B cell (primary cell): ENCODE measurements around the gene MGAT2. TPM values are rescaled to one million over a fixed set of nuclear protein-coding genes. Genes with fewer than 3 reads are reported as not detected.
A peak's percentile ranks its signal among the peaks of the same experiment; 100 is the strongest.

ENCODE experiments used
- ATAC-seq: fragments of 200-7000 bp; cut with Tn5 transposase; one replicate; pipeline ENCODE4 v1.10.0; 2021; ENCODE audit warnings: low read depth, mild to moderate bottlenecking, moderate number of reproducible peaks, moderate library complexity
- CTCF ChIA-PET: fragments of 350-600 bp; sonication (Branson Sonifier 250); formaldehyde crosslinking; loops from one replicate; lab custom pipeline; 2021; ENCODE audit warnings: antibody characterized with exemption, inconsistent platforms; lab: Charles Lee
- POLR2A ChIA-PET: fragments of 350-600 bp; sonication (Branson Sonifier 250); formaldehyde crosslinking; loops from one replicate; lab custom pipeline; 2021; ENCODE audit warnings: antibody characterized with exemption; lab: Charles Lee
- DNase-seq: peaks from one replicate; pipeline ENCODE4 v3.0.0; 2013
- H2AFZ ChIP-seq: 2 replicates; pipeline ENCODE4 v1.6.1; 2012; ENCODE audit warnings: mild to moderate bottlenecking, low read depth, low read length; ENCODE audit not compliant: insufficient read depth, poor library complexity, severe bottlenecking
- H3K27ac ChIP-seq, 2 donors: 1 replicate in 1 of 2; 2 replicates in 1 of 2; pipeline ENCODE4 v1.5.1; 2012 to 2013; ENCODE audit warnings: low read length in 2 of 2, mild to moderate bottlenecking in 2 of 2, moderate library complexity in 1 of 2
- H3K27me3 ChIP-seq, 4 experiments: fragments of 200-600 bp in 1 of 4; sonication (generic) in 1 of 4; replicated peaks in 1 of 4; 1 replicate in 2 of 4; 2 replicates in 2 of 4; pipeline versions ENCODE4 v1.6.1 to v1.7.0; 2013 to 2016; ENCODE audit warnings: low read length in 3 of 4, mild to moderate bottlenecking in 2 of 4, mixed read lengths in 1 of 4, moderate library complexity in 1 of 4; ENCODE audit not compliant: insufficient read depth in 4 of 4, control insufficient read depth in 3 of 4; ENCODE audit errors: control extremely low read depth in 1 of 4
- H3K36me3 ChIP-seq, 2 experiments: replicated peaks in 1 of 2; 1 replicate in 1 of 2; 2 replicates in 1 of 2; pipeline versions ENCODE4 v1.6.1 to v1.7.1; 2013; ENCODE audit warnings: low read length in 1 of 2; ENCODE audit not compliant: insufficient read depth in 2 of 2, control insufficient read depth in 1 of 2; ENCODE audit errors: control extremely low read depth in 1 of 2, extremely low read depth in 1 of 2
- H3K4me1 ChIP-seq, 2 donors: fragments of 200-600 bp in 1 of 2; sonication (generic) in 1 of 2; 1 replicate in 1 of 2; 2 replicates in 1 of 2; pipeline versions ENCODE4 v1.5.1 to v1.6.1; 2013 to 2017; ENCODE audit warnings: low read length in 2 of 2; ENCODE audit not compliant: control insufficient read depth in 2 of 2, insufficient read depth in 2 of 2
- H3K4me2 ChIP-seq: replicated peaks from 2 replicates; pipeline ENCODE3; 2012; ENCODE audit warnings: mild to moderate bottlenecking, low read depth, low read length; ENCODE audit not compliant: poor library complexity, severe bottlenecking
- H3K4me3 ChIP-seq, 5 experiments: fragments of 200-600 bp in 1 of 5; sonication (generic) in 1 of 5; 1 replicate in 3 of 5; 2 replicates in 2 of 5; pipeline versions ENCODE4 v1.5.1 to v1.7.0; 2011 to 2016; ENCODE audit warnings: low read length in 4 of 5, mild to moderate bottlenecking in 4 of 5, low read depth in 2 of 5, control low read depth in 1 of 5, moderate library complexity in 1 of 5; ENCODE audit not compliant: insufficient read depth in 1 of 5; ENCODE audit errors: control extremely low read depth in 1 of 5, extremely low read depth in 1 of 5
- H3K79me2 ChIP-seq: fragments of 200-600 bp; sonication (generic); one replicate; pipeline ENCODE4 v1.6.0; 2016; ENCODE audit warnings: low read length; ENCODE audit not compliant: control insufficient read depth, insufficient read depth
- H3K9ac ChIP-seq: fragments of 200-600 bp; sonication (generic); 2 replicates; pipeline ENCODE4 v1.6.1; 2017; ENCODE audit warnings: mild to moderate bottlenecking, low read length, moderate library complexity
- H3K9me3 ChIP-seq, 3 donors: one replicate each; pipeline versions ENCODE4 v1.6.1 to v1.7.1; 2013; ENCODE audit warnings: low read length in 2 of 3; ENCODE audit not compliant: control insufficient read depth in 2 of 3, insufficient read depth in 1 of 3; ENCODE audit errors: control extremely low read depth in 1 of 3
- H4K20me1 ChIP-seq: 2 replicates; pipeline ENCODE4 v1.6.0; 2012; ENCODE audit warnings: mild to moderate bottlenecking, low read length; ENCODE audit not compliant: insufficient read depth, control insufficient read depth, poor library complexity, severe bottlenecking
- H3K27ac Mint-ChIP-seq: one replicate; pipeline ENCODE4 v1.8.0; 2021; ENCODE audit warnings: mixed read lengths
- H3K27me3 Mint-ChIP-seq: one replicate; pipeline ENCODE4 v1.8.0; 2021; ENCODE audit warnings: mixed read lengths
- H3K4me1 Mint-ChIP-seq: one replicate; pipeline ENCODE4 v1.8.0; 2021; ENCODE audit warnings: mixed read lengths
- H3K4me3 Mint-ChIP-seq: one replicate; pipeline ENCODE4 v1.8.0; 2021; ENCODE audit warnings: mixed read lengths
- H3K9me3 Mint-ChIP-seq: one replicate; pipeline ENCODE4 v1.8.0; 2022; ENCODE audit warnings: mixed read lengths; ENCODE audit not compliant: insufficient read depth
- CTCF ChIP-seq: fragments of 200-600 bp; IDR thresholded peaks from one replicate; pipeline ENCODE4 v1.8.0; 2022; ENCODE audit warnings: antibody characterized with exemption, mild to moderate bottlenecking
- EZH2 ChIP-seq: IDR thresholded peaks from 2 replicates; pipeline ENCODE4 v1.6.1; 2012; ENCODE audit warnings: borderline replicate concordance, low read depth, mild to moderate bottlenecking, moderate library complexity, low read length; ENCODE audit not compliant: insufficient read depth, poor library complexity, severe bottlenecking
- WGBS: methylation state at CpG from one replicate; pipeline ENCODE4 v1.1.5; 2013; ENCODE audit warnings: missing lambda C conversion rate; ENCODE audit not compliant: insufficient coverage; 5-methylcytosine and 5-hydroxymethylcytosine counted together
- intact Hi-C: fragments of 100-400 bp; cut with micrococcal nuclease; formaldehyde crosslinking; loops from one replicate; pipeline ENCODE4 v1.10.0; 2022
- polyA plus RNA-seq: library from polyadenylated mRNA; depleted of rRNA; stranded (reverse); fragments of >200 nt; gene quantifications from 2 replicates; pipeline ENCODE4 v1.2.3, GENCODE V29; 2012
- total RNA-seq, 2 donors: library from RNA; stranded (reverse); fragments of 120-200 nt in 1 of 2; gene quantifications; 1 replicate in 1 of 2; 2 replicates in 1 of 2; pipeline versions ENCODE4 v1.2.3 to v1.2.4, GENCODE V29; 2013 to 2022

MGAT2 gene
- total and polyA plus RNA-seq, 2 donors (not counting 1 experiment from before 2014, with no cell fraction given) = 12.3 to 39.9 TPM

- no peak overlapping the region for H3K4me2 ChIP-seq
- intact Hi-C loops = no loop called here
- H3K36me3 ChIP-seq = peaks cover 13 to 18% of the 10 kb centered on the region in 2 experiments
- CTCF ChIA-PET = interaction anchor here (1.2 kb wide), 1 partner anchor 13 kb away, joined by 3 read pairs; no protein-coding TSS in a partner anchor
- H2AFZ ChIP-seq = no peak overlapping the region
- H3K4me3 ChIP-seq = no peak overlapping the region
- H3K9me3 ChIP-seq = peaks cover 0 to 8% (median 8%) of the 10 kb centered on the region in 3 donors
- no peaks in the 10 kb centered on the region for H3K4me1 ChIP-seq
- ATAC-seq = no peak
- no peak overlapping the region for H3K27ac ChIP-seq
- no peak overlapping the region for H3K27ac Mint-ChIP-seq
- H4K20me1 ChIP-seq = peaks cover 4% of the 10 kb centered on the region
- TF ChIP-seq CTCF (no peak), EZH2 (no peak)
- WGBS = 100% methylated on average over 2 of the region's 5 CpGs
- no peak overlapping the region for H3K4me3 Mint-ChIP-seq
- peaks cover 21% of the 10 kb centered on the region for H3K79me2 ChIP-seq
- no peaks in the 10 kb centered on the region for H3K27me3 Mint-ChIP-seq
- POLR2A ChIA-PET = interaction anchor here (0.6 kb wide), 1 partner anchor 1233 kb away, joined by 3 read pairs; no protein-coding TSS in a partner anchor
- no peak for DNase-seq
- H3K27me3 ChIP-seq = no peaks in the 10 kb centered on the region
- peaks cover 5% of the 10 kb centered on the region for H3K9me3 Mint-ChIP-seq
- H3K9ac ChIP-seq = no peak overlapping the region
- peaks cover 2% of the 10 kb centered on the region for H3K4me1 Mint-ChIP-seq
Measured at GRCh38 chr14:49574038-49574437, 46.6 kb upstream of the MGAT2 start.

- CTCF ChIA-PET = no interaction called here
- no peaks in the 10 kb centered on the region for H3K27me3 ChIP-seq
- WGBS = 83% methylated on average over 1 of the region's 1 CpG
Measured at GRCh38 chr14:49578141-49578540, 42.5 kb upstream of the MGAT2 start.

More at GRCh38 chr14:49578141-49578540, 42.5 kb upstream of the MGAT2 start:
- Histone ChIP-seq H3K4me2 (no peak overlapping the region), H3K27ac (no peak overlapping the region), H4K20me1 (peaks cover 27% of the 10 kb centered on the region), H3K9ac (no peak overlapping the region), H3K9me3 (no peaks in the 10 kb centered on the region), H3K79me2 (peaks cover 62% of the 10 kb centered on the region), H3K4me3 (no peak overlapping the region), H3K36me3 (peaks cover 18 to 30% of the 10 kb centered on the region in 2 experiments), H3K4me1 (peaks cover 0 to 6% of the 10 kb centered on the region in 2 donors), H2AFZ (no peak overlapping the region)
- peak overlapping the region; percentile 6 for H3K27ac Mint-ChIP-seq
- H3K9me3 Mint-ChIP-seq = no peaks in the 10 kb centered on the region
- intact Hi-C loops = no loop called here
- no peak overlapping the region for H3K4me3 Mint-ChIP-seq
- ATAC-seq = no peak
- H3K4me1 Mint-ChIP-seq = peaks cover 30% of the 10 kb centered on the region
- POLR2A ChIA-PET = interaction anchor here (0.7 kb wide), 1 partner anchor 1504 kb away, joined by 3 read pairs; no protein-coding TSS in a partner anchor
- no peaks in the 10 kb centered on the region for H3K27me3 Mint-ChIP-seq
- TF ChIP-seq EZH2 (no peak), CTCF (no peak)
- no peak for DNase-seq
